Pons (tissue), 1 donor: ENCODE measurements around the gene ABTB2.

Experiments
- DNase-seq: peaks from one replicate; pipeline ENCODE4 v3.0.0-alpha.2; 2016; ENCODE audit warnings: low spot score

ABTB2 gene

DNA sequence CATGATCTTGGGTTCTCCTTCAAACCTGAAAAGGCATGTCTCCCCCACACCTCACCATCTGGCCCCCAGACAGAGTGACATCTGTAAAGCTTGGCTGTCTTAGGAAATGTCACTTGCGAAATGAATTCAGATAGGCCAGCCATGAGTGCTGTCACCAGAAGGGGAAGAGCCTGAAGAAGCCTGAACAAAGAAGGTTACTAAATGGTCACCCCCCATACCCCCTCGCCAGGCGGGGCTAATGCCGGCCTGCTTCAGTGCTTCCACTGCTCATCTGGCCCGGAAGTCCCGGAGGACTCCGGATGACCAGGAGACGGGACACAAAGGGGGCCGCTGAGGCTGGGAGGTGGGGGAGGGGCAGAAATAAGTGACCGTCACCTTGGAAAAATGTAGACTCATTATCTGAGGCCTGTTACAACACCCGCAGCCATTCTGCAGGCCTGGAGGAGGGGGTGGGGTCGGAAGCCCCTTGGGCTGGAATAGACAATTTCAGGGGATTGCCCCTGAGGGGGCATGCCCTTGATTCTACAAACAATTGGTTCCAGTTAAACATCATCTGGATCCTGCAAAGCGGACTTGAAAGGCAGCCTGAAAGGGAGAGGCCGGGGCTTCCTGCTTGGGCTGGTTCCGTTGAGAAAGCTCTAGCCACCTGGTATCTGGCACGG, 209.2 kb downstream of the ABTB2 start:
- DNase-seq = peak; percentile 41

DNA sequence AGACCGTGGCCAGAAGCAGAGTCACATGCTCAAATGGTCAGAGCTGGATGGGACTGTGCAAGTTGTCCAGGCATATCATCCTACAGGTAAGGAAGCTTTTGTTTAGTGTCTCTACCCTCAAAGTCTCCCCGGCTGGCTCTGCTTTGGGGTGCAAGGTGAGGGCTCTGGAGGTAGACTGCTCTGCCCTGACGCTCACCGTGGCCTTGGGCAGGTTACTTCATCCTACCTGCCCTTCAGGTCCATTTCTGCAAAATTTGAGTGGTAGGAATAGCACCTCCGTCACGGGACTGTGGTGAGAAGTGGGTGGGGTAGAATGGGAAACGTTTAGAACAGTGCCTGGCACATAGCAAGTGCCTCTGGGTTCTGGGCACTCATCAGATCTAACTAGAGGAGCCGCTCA, 210.2 kb downstream of the ABTB2 start:
- no peak for DNase-seq

DNA sequence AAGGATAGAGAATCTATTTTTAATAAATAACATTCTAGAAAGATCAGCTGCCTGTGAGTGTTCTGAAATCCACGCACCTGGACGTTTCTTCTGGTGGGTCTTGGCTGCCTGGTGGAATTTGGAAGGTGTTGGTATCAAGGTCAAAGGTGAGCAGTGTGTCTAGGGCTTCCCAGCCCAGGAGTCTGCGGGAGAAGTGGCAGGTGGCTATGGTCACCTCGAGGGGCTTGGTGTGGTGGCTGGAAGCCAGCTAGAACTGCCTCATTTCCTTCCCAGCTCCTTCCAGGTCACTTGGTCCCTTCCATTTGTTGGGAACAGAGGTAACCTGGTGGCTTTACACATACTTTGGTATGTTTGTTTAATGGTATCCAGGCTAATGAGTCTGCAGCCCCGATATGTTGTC, 210.9 kb downstream of the ABTB2 start:
- DNase-seq = no peak

DNA sequence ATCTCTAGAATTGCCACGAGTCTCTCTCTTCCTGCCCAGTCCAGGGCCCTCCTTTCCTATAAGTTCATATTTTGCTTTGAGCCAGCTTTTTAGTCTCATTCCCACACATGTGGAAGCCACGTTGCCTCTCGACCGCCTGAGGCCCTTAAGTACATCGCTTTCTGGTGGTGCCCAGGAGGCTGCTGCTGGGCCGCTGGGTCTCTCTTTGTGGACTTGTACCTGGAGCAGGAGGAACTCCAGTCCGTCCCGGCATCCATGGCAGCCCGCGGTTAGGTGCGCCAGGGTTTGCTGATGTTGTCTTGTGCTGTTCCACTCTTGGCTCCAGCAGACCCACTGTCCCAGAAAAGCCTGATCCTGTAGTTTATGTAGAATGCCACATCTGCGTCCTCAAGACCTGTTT, 211.4 kb downstream of the ABTB2 start:
- DNase-seq = no peak

DNA sequence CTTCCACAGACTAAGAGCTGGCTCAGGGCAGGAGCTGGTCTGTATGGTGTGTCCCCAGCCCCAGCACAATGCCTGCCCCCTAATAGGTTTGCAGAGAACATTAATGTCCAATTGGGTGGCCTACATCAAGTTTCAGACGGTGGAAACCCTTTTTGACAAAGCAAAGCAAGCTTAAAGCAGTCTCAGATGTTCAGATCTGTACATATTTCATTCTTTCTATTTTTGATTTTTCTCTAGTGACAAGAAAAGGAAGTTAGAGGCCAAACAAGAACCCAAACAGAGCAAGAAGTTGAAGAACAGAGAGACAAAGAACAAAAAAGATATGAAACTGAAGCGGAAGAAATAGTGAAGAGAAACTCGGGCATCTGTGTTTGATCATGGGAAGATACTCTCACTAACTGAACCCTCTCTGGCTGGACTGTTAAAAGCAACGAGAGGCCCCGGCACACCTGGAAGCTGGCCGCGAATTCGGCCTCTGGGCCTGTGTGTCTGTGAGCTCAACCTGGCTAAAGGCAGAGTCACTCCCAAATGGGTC, 211.9 kb downstream of the ABTB2 start:
- DNase-seq = no peak

DNA sequence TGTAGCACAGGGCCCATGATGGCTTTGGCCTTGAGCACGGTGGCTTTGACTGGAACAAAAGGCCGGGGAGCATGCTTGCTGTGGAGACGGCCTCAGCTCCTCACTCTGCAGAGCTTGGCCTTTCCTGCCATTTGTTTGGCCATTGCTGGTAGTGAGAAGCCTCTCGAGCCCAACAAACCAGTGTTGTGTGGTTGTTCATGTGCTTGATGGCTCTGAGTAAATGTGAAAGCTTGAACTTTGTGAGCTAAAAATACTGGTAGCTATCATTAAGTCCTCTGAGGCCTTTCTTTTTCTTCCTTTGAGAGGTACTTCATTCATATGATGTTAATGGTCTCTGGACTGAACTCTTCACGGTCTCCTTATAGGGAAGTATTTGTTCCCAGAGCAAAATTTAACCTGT, 212.7 kb downstream of the ABTB2 start:
- DNase-seq = no peak

DNA sequence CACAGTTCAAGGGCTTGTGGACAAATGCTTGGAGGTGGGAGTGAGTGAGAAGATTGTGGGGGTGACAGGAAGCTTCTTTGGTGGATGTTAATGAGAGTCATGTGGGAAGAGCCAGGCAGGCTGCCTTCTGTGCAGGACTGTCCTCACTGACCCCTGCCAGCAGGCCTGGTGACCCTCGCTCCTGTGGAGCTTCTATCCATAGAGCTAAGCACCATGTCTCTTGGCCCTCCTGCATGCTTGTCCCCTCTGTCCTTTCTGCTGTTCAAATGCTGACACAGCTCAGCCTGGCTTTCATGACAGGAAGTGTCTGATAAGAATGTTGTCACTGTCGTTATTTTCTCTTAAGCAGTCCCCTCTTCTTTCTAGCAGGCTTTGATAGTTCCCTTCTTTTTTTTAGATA, 214.8 kb downstream of the ABTB2 start:
- no peak for DNase-seq

DNA sequence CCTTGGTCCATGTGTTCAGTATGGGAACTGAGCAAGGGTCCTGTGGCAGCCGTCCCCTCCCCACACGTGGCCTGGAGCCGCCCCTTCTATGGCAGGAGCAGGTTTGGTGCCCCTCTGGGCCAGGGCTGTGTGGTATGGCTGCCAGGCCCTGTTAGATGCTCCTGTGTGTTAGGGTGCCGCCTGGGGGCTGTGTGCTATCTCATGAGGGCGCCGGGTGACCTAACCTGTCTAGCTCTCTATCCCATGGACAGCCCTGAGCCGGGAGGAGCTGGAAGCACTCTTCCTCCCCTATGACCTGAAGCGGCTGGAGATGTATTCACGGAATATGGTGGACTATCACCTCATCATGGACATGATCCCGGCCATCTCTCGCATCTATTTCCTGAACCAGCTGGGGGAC, 217.7 kb downstream of the ABTB2 start:
- DNase-seq = no peak

DNA sequence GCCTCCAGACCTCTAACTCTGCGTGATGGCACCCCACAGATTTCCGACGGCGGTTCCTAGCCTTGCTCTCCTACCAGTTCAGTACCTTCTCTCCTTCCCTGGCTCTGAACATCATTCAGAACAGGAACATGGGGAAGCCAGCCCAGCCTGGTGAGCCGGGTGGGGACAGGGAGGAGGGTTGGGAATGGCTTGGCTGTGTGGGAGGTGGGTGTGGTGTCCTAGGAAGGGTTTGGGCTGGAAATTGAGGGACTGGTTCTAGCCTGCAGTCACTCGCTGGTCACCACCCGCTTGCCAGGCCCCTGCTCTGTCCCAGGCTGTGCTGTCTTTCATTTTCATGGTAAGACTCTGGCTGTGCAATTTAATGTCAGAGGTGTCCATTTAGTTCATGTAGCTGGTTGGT, 218.5 kb downstream of the ABTB2 start:
- no peak for DNase-seq

DNA sequence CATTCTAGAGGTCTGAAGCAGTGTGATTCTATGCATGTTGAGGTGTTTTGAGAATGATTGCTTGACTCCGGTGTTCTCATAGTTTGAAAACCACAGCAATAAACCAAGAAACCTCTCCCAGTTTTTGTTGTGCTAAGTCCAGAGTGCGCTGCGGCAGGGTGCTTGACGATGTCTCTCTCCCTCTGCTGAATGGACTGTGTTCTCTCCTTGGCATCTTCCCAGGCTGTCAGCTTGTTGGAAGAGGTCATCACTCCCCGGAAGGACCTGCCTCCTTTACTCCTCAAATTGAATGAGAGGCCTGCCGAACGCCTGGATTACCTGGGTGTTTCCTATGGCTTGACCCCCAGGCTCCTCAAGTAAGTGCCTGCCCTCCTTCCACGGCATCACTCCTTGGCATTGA, 221.4 kb downstream of the ABTB2 start:
- peak; percentile 44 for DNase-seq

DNA sequence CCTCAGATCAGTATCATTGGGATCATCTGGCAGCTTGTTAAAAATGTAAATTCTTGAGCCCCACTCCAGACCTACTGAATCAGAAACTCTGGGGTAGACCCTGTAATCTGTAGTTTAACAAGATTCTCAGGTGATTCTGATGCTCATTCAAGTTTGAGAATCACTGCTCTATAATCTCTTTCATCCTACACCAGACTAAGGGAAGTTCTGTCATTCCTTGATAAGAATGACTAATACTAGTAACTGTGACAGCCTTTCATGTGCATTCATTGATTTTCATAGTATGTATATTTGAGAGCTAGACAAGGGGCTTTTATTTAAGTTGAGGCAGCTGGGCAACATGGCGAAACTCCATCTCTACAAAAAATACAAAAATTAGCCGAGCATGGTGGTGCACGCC, 222.4 kb downstream of the ABTB2 start:
- DNase-seq = no peak

DNA sequence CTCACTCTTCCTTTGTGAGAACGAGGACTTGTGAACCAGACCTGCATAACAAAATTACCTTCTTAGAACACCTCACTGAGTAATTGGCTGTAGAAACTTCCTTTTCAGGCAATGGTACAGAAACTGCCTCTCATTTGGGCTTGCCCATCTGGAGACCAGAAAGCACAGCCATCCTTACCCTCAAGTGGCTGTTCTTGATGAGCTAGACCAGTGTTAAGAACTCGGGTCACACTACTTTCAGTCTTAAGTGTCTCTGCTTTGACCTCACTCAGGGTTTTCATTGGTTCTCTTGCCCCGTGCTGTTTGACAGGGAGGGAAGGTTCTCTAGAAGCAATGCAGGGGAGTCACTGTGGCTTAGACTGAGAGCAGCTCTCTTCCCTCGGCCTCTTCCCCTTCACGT, 223.0 kb downstream of the ABTB2 start:
- DNase-seq = no peak

DNA sequence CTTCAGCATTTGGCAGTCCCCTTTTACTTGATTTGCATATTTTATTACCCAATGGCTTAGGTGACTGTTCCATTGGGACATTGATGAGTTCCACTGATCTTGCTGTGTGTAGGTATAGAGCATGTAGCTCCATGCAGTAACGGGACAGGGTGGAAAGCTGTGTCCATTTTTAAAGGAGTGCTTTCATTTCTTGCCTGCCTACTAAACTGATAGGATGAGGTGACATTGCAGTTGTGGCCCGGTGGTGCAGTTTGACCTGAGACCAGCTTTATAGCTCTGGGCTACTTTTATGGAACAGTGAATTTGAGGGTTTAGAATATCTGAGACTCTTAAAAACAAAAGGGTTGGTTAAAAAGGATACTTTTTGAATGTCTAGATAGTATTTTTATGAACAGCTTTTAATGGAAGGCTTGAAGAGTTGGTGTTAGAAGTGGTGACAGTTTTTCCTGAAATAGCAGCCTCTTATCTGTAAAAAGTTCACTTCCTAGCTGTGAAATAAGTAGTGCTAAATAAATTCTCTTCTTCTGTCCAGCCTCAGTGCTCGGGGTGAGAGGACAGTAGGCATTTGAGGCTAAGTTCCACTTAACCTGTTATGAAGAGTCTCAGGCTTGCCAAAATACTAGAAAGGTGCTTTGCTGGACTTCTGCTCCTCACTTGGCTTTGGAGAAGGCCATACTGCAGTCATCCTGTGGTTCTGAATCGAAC, 225.4 kb downstream of the ABTB2 start:
- no peak for DNase-seq

DNA sequence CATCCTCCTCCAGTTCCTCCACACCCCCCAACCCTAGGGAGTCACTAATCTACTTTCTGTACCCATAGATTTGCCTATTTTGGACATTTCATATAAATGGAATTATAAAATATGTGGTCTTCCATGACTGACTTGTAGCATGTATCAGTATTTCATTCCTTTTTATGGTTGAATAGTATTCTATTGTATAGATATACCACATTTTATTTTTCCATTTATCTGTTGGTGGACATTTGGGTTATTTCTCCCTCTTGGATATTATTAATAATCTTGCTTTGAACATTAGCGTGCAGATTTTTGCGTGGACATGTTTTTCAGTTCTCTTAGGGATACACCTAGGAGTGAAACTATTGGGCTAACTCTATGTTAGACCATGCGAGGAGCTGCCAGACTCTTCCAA, 229.0 kb downstream of the ABTB2 start:
- DNase-seq = no peak

DNA sequence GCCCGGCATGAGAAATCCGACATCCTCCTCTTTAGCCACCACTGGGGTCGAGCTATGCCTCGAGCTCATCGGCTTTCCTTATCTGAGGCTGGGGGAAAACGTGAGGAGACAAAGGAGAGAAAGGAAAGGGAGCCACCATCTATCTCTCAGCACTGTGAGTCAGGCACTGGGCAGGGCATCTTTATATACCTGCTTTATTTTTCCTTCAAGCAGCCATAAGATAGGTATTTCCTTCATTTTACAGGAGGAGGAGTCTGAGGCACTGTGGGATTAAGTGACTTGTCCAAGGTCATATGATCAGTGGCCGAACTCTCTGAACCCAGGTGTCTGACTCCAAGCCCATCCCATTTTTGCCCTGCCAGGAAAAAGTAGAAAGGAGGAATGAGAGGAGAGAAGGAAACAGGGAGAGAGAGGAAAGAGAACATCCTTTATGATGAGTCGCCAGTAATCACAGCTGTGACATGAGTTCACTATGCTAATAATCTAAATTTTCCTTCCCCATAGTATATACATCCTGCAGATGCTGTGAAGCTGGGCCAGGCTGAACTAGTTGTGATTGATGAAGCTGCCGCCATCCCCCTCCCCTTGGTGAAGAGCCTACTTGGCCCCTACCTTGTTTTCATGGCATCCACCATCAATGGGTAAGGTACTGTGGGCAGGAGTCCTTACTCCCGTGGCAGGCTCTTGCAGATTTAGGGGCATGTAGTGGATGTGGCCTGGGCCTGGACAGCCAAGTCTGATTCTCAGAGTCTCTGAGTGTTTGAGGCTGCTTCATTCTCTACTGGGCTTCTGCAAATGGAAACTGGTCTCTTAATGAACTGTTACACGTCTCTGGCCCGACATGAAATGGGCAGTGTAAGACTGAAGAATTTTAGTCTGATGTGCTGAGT, 230.6 kb downstream of the ABTB2 start:
- no peak for DNase-seq

DNA sequence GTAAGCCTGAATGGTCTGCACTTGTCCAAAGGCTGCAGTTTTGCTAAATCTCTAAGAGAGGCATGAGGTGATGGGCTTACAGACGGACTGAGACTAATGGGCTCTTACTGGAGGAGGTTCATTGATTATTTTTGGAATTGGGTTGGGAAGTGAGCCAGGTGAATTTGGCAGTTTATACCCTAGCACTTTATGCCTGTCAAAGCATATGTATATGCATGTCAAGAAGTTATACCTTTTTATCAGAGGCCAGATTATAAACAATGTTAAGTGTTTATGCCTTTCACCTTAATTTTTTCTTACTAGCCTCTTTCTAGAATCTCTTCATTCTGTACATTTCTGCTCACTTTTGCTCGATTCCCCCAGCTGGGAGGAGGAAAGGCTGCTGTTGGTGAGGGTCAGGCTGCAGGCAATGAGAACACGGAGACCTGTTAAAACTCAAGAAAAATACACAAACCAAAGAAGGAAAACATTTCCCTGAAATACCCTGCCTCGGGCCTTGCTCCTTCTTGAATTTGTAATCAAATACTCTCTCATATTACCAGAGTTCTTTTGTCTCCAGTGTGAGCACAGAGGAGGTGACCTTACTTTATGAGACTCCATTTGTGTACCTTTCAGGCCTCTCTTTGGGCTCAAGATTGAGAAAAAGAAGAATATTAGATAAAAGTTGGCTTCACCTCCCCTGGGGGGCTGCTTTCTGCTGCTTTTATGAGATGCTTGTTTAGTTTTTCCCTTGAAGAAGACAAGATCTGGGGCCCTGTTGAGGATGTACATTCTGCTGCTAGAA, 232.7 kb downstream of the ABTB2 start:
- DNase-seq = no peak

DNA sequence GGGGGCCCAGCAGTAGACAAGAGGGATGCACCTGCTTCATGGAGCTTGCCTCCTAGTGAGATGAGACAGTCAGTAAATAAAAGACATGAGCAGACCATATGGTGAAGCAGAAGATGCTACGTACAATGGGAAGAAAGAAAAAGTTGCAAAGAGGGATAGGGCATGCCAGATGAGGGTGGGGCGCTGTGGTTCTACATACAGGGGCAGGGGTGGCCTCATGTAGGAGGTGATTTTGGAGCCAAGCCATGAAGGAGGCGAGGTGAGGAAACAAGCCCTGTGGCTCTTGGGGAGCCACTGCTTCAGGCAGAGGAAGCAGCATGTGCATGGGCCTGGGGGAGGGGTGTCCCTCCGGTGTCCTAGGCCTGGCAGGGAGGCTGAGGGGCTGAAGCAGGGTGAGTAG, 237.2 kb downstream of the ABTB2 start:
- DNase-seq = no peak

DNA sequence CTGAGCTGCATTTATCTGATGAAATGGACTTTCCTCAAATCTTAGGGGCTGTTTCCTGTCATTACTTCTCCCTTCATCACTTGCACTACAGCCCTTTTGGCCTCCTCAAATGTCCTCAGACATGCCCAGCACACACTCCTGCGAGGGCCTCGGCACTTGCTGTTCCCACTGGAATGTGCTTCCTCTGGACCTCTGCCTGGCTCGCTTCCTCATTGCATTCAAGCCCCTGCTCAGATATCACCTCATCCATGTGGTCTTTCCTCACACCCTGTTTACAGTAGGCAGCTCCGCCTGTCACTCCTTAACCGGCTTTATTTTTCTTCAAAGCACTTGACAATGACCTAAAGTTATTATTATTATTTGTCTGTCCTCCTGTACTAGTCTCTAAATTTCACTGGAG, 243.3 kb downstream of the ABTB2 start:
- DNase-seq = no peak

DNA sequence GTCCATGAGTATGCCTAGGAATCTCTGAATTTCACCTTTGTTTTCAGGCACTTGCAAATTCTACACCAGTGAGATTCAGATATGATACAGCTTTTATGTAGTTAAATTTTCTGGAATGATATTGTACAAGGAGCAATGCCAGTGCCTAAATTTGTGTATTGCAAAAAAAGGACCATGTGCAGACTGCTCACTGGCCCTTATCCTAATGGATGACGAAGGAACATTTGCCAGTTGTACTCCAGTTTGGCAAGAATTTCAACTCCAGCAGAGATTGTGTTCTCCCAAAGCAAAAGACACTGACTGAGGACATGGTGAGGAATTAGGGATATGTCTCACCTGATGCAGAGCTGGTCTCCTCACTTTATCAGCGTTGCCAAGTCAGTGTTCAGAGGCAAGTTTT, 243.8 kb downstream of the ABTB2 start:
- no peak for DNase-seq

DNA sequence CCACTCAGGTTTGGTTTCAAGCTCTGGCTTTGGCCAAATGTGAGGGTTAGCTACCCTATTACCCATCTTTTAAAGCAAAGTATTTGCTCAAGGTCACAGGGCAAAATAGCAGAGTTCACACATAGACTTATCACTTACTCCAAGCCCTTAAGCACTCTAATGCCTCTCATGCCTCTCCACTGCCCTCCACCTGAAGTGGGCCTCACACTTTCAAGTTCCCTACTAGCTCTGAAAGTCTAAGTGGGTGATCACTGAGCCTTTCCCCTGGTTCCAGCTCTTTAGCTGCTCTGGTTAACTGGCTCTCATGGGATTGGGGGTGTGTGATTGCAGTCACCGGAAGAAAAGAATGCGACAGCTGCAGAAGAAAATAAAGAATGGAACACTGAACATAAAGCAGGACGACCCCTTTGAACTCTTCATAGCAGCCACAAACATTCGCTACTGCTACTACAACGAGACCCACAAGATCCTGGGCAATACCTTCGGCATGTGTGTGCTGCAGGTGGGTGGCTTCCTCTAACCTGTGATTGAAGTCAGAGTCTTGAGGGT, 246.0 kb downstream of the ABTB2 start:
- no peak for DNase-seq

DNA sequence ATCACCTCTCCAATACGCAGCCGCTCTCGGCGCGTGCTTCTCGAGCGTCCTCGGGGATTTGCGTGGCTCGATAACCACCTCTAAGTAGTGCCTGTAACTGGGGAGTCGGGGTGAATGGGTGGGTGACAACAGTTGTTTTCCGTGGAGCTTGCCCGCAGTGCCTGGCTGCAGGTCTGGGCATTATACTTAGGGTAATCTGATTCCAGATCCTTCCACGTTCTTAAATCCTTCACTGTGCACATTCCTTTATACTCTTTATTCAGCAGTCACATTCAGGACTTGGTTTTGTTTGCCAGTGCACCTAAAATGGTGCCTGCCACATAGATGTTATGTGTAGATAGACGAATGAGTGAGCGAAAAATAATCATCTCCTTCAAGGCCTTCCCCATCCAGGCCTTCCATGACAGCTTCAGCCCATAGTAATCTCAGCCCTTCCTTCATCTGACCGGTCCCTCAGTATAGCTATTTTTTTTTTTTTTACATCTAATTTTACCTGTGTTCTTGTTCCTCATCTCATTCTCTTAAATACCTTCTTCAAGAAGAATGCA, 251.8 kb downstream of the ABTB2 start:
- DNase-seq = no peak
